GM18951 (cell line): ENCODE data around the gene CLCNKA.
"Not testable (repeated sequence)": the region's sequence is repeated elsewhere in the genome, so short reads cannot be mapped to it uniquely, and the experiment has no call there.

ENCODE experiments used
- POLR2A ChIP-seq: IDR thresholded peaks from 4 replicates; pipeline ENCODE4 v1.6.1; 2011; ENCODE audit warnings: mild to moderate bottlenecking; ENCODE audit not compliant: insufficient read length, insufficient read depth; ENCODE audit errors: extremely low read depth
- in situ Hi-C: fragments of 300-500 bp; cut with MboI; formaldehyde crosslinking; loops from one replicate; pipeline ENCODE4 v1.12.0; 2022; ENCODE audit warnings: low sequenced_read_pairs, mixed read lengths, inconsistent platforms; ENCODE audit not compliant: unreplicated experiment

Gene CLCNKA

DNA sequence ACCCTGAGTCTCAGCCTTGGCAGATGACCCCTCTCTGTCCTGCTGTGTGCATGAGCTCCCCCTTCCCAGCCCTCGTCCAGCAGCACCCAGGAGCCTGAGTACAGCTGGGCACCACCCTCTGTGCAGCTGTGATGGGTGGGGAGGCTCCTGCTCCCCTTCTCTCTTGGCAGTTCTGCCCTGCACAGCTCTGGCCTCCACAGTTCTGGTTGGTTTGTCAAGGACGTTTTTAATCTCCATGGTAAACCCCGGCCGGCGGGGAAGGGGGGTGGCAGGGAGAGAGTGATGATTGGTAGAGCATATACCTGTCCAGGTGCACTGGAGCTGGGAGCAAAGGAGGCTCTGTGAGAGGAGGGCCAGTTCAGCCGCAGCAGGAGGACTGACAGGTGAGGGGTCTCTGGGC is at the start of gene CLCNKA:
TSS of gene CLCNKA (plus strand) at position 356 of the 400 bp plus-strand sequence. CDS start 584 bp downstream, outside the sequence.
- no peak for TF ChIP-seq POLR2A
- in situ Hi-C loops = no loop called here

DNA sequence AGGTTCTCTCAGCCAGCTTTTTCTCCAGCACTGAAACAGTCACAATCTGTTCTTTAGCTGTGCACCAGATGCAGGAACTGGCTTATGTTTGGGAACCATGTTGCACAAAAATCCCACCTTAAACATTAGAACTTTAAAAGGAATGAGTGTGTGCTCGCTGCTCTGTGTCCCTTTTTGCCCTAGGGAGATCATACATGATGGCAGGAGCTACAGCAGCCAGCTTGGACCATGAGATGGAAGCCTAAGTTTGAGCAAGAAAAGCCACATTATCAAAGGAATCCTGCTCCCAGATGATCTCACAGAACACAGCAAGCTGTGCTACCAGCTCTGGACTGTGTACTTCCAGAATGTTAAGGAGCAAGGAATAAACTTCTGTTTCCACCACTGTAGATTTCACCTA is 49.4 kb upstream of the CLCNKA start:
- no peak for TF ChIP-seq POLR2A
- in situ Hi-C loops = no loop called here

DNA sequence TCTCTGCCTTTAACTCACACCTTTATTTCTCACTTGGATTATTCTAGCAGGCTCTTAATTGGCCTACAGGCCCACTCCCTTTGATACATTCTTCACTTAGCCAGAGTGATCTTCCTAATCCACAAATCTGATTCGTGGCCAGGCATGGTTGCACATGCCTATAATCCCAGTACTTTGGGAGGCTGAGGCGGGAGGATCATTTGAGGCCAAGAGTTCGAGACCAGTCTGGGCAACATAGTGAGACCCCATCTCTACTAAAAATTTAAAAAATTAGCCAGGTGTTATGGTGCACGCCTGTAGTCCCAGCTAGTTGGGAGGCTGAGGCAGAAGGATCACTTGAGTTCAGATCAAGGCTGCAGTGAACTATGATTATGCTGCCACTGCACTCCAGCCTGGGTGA is 48.1 kb upstream of the CLCNKA start:
- in situ Hi-C loops = no loop called here
- TF ChIP-seq POLR2A = no peak

DNA sequence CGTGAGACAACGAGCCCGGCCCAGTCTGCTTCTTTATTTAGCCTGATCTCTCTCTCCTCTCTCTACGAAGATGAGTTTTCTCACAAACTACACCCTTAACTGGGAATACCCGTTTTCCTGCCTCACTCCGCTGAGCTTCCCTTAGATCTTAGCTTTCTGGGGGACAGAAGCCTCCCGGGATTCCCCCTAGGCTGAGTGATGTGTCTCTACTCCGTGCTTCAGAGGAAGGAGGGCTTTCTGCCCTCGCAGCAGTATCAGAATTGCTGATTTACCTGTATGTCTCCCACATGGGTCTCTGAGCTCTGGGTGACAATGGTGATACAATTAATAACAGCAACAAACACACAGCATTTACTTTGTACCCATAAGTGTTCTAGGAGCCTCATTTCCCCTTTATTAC is 47.0 kb upstream of the CLCNKA start:
- no peak for TF ChIP-seq POLR2A
- in situ Hi-C loops = no loop called here

DNA sequence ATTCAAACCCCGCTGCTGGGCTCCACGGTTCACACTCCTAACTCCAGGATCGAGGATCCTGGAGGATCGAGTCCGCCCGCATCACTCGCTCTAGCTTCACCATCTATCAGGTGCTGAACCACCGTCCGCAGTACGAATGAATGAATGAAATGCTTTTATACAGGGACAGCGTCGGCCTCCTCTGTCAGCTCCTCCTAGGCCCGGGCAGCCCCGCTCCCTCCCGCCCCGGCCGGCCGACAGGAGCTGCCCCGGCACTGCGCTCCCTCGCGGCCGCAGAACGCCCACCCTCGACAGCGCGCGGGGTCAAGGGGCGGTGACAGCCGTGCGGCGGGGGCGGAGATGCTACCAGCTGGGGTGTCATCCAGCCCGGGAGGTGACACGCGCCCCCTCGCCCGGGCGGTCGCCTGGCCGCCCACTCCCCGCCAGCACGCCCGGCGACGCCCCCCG is 46.5 kb upstream of the CLCNKA start:
- TF ChIP-seq POLR2A = no peak
- in situ Hi-C loops = no loop called here

DNA sequence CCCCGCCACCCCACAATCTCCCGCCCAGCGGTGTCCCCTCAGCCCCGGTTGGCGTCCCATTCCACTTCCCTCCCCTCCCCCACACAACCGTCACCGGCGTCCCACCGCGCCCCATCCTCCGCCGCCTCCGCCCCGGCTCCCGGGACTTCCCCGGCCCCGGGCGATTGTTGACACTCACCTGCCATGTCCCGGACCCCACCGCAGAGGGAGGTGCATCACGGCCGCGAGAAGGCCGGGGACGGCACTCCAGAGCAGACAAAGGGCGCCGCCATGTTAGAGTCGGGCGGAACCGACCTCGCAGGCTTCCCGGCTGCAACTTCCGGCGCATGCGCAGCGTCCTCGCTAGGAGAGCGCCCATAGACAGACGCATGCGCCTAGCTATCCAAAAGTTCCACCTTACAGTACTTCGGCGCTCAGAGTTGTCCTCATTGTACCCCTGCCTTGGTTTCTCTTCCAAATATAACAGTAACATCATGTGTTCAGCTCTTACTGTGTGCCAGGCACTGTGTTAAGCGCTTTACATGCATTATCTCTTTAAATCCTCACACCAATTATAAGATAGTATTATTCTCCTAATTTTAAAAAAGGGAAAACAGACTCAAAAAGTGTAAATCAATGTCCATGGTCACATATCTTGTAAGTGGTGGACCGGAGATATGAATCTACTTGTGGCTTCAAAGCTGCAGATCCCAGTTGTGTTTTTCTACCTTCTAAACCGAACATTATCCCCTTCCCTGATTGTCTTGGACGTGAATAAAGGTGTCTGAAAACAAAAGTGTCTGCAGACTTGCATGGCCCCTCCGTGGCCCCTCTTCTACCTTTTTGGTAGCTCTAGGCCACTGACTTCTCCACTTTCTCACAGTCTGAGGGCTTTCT is 45.8 kb upstream of the CLCNKA start, which contains the start of gene ZBTB17:
TSS of gene ZBTB17 (minus strand) at position 297 of the 876 bp plus-strand sequence. CDS start 27,606 bp downstream, outside the sequence.
- peak; percentile 76 for TF ChIP-seq POLR2A
- in situ Hi-C loops = no loop called here

GRCh38 chr1:15977947-15978346 is 43.9 kb upstream of the CLCNKA start:
- in situ Hi-C loops = not testable (repeated sequence)

DNA sequence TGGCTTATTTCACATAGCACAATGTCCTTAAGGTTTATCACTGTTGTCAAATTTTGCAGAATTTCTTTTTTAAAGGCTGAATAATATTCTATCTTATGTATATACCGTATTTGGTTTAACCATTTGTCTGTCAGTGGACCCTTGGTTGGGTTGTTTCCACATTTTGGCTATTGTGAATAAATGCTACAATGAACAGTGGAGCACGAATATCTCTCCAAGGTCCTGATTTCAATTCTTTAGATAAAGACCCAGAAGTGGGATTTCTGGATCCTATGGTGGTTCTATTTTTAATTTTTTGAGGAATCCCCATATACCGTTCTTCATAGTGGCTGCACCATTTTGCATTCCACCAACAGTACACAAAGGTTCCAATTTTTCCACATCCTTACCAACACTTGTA is 40.2 kb upstream of the CLCNKA start:
- TF ChIP-seq POLR2A = no peak
- in situ Hi-C loops = no loop called here

- no peak for TF ChIP-seq POLR2A
- in situ Hi-C loops = no loop called here
These were observed 38.6 kb upstream of the CLCNKA start for GRCh38 chr1:15983275-15983674.

GRCh38 chr1:15985611-15986297 is 36.1 kb upstream of the CLCNKA start:
- in situ Hi-C loops = no loop called here

GRCh38 chr1:15988856-15989736 is 32.7 kb upstream of the CLCNKA start:
- in situ Hi-C loops = no loop called here
- TF ChIP-seq POLR2A = no peak

More at GRCh38 chr1:15985611-15986297, 36.1 kb upstream of the CLCNKA start:
- no peak for TF ChIP-seq POLR2A

GRCh38 chr1:15989776-15990175 is 32.1 kb upstream of the CLCNKA start:
- TF ChIP-seq POLR2A = no peak
- in situ Hi-C loops = no loop called here
